ENCODE results near the gene ZNF3. TPM values are rescaled to one million over a fixed set of nuclear protein-coding genes. Genes with fewer than 3 reads are reported as not detected.
A peak's percentile ranks its signal among the peaks of the same experiment; 100 is the strongest.

Gene ZNF3
- total RNA-seq, 1 donor from 2014 or later = 6.9 TPM

DNA sequence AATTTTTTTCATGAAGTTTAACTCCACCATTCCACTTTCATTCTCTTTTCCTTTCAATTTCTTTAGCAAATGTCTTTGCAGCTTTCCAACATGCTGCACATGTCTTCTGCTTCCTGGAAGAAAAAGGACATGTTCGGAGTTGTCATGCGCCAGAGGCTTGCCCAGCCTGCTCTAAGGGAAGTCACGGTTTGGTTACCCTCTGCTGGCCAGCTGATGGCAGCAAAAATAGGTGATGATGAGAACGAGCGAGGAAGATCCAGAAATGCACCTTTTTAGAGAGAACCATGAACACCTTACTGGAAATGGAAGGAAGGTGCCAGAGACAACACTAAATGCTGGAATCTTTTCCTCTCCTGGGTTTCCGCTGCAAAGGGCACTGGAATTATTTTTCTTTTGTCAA lies 36.8 kb downstream of the ZNF3 start:
- no peaks in the 10 kb centered on the region for H3K36me3 ChIP-seq
- H3K27ac ChIP-seq = no peak overlapping the region
- H3K4me3 ChIP-seq = no peak overlapping the region
- H3K4me1 ChIP-seq = peaks cover 0 to 3% of the 10 kb centered on the region in 2 donors
- H3K27me3 ChIP-seq = no peaks in the 10 kb centered on the region
- intact Hi-C loops (cut with DNase I) = no loop called here
- TF ChIP-seq, protein P1, sequence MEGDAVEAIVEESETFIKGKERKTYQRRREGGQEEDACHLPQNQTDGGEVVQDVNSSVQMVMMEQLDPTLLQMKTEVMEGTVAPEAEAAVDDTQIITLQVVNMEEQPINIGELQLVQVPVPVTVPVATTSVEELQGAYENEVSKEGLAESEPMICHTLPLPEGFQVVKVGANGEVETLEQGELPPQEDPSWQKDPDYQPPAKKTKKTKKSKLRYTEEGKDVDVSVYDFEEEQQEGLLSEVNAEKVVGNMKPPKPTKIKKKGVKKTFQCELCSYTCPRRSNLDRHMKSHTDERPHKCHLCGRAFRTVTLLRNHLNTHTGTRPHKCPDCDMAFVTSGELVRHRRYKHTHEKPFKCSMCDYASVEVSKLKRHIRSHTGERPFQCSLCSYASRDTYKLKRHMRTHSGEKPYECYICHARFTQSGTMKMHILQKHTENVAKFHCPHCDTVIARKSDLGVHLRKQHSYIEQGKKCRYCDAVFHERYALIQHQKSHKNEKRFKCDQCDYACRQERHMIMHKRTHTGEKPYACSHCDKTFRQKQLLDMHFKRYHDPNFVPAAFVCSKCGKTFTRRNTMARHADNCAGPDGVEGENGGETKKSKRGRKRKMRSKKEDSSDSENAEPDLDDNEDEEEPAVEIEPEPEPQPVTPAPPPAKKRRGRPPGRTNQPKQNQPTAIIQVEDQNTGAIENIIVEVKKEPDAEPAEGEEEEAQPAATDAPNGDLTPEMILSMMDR (IDR thresholded peaks at IDR 0.05) = no peak
- no peak for DNase-seq (ENCODE audit: low spot score in 2 of 2)
- no peaks in the 10 kb centered on the region for H3K9me3 ChIP-seq

DNA sequence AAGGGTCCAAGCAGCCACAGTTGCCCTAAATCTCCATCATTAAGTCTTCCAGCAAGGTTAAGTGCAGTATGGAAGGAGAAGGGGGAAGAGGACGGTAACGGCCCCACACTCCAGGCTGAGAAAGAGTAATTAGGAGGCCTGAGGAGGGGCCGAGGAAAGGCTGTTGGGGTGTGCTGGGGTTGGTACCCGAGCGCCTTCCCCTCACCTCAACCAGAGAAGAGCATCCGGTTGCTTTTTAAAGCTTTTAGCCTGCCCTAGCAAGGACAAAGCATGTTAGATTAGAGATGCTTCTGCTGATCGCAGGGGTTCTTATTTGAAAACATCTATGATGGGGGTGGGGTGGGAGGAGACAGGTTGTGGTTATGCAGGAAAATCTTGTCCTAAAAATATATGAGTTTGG lies 40.9 kb downstream of the ZNF3 start:
- intact Hi-C loops (cut with DNase I) = no loop called here

DNA sequence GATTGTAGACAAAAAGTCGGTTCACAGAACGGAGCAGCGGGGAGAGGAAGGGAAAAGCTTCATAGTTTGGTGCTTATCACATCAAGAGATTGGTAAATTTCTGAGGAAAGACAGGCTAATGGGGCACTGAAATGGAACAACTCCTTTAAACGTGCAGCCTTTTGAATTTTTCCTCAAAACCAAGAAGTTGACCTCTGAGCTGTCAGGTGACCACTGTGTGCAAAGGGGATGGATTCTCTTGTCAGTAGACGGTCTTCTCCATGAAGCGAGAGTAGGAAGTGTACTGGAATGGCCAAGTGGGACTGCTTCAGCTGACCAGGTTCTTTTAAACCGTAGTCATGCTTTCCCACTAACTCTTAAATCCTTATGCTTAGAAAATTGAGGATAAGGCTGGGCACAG lies 43.2 kb downstream of the ZNF3 start:
- TF ChIP-seq, protein P1 (IDR thresholded peaks at IDR 0.05) = no peak
- Histone ChIP-seq H3K27ac (no peak overlapping the region), H3K4me3 (no peak overlapping the region), H3K4me1 (no peaks in the 10 kb centered on the region), H3K36me3 (peaks cover 23 to 25% of the 10 kb centered on the region in 2 donors), H3K9me3 (no peaks in the 10 kb centered on the region), H3K27me3 (no peaks in the 10 kb centered on the region)
- intact Hi-C loops (cut with DNase I) = no loop called here
- no peak for DNase-seq (ENCODE audit: low spot score in 2 of 2)

More for the DNA sequence above, 40.9 kb downstream of the ZNF3 start:
- Histone ChIP-seq H3K36me3 (peaks cover 1 to 7% of the 10 kb centered on the region in 2 donors), H3K27ac (no peak overlapping the region), H3K4me3 (no peak overlapping the region), H3K27me3 (no peaks in the 10 kb centered on the region), H3K9me3 (no peaks in the 10 kb centered on the region), H3K4me1 (no peaks in the 10 kb centered on the region)
- TF ChIP-seq, protein P1 (IDR thresholded peaks at IDR 0.05) = no peak
- no peak for DNase-seq (ENCODE audit: low spot score in 2 of 2)

DNA sequence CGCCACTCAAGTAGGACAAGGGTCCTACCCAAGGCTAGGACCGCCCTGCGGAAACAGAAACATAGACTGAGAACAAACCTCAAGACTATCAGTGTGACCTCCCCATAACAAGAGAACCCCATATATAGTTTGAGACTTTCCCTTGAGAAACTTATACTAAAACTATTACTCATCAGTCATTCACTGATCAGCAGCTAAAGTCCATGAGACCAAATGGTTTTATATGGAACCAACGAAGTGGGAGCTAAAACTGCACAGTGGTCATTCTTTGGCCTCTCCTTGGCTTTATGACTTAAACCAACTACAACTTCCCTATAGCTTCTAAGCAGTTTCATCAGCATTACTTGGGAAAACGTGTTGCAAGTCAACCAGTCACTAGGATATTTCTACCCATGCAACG lies 45.6 kb downstream of the ZNF3 start:
- no peaks in the 10 kb centered on the region for H3K4me1 ChIP-seq
- no peaks in the 10 kb centered on the region for H3K27me3 ChIP-seq
- no peaks in the 10 kb centered on the region for H3K9me3 ChIP-seq
- H3K27ac ChIP-seq = peak overlapping the region in 1 of 2 donors; percentile 13
- H3K36me3 ChIP-seq = peaks cover 45 to 47% of the 10 kb centered on the region in 2 donors
- TF ChIP-seq, protein P1 (IDR thresholded peaks at IDR 0.05) = no peak
- no peak overlapping the region for H3K4me3 ChIP-seq
- intact Hi-C loops (cut with DNase I) = no loop called here
- no peak for DNase-seq (ENCODE audit: low spot score in 2 of 2)

DNA sequence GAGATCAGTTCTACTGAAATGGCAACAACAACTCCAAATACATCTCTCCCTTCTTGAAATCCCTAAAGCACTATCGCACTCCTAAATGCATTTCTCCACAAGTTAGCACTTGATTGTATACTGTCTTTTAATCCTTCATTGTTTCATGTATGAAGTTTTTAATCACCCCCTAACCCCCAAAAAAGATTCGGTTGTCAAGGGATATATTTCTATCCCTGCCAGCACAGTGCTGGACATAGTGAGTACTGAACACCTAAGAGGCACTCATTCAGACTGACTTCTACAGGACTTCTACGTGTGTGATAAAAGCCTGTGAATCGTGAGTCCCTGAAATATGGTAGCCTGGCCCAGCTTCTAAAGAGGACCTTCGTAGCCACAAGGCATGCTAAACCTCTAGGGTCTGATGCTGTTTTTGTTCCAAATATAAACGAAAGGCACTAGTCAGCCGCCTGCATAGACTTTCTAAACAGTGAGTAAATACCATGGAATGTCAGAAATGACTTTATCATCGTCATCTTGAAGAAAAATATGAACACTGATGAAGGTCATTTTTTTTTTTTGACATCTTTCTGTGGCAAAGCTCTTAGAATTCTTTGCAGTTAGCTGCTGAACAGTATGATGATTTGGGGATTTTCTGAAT lies 46.5 kb downstream of the ZNF3 start:
- DNase-seq (ENCODE audit: low spot score in 2 of 2) = no peak
- no peak overlapping the region for H3K4me3 ChIP-seq
- no peaks in the 10 kb centered on the region for H3K4me1 ChIP-seq
- peaks cover 50 to 56% of the 10 kb centered on the region in 2 donors for H3K36me3 ChIP-seq
- no peak overlapping the region for H3K27ac ChIP-seq
- no peaks in the 10 kb centered on the region for H3K27me3 ChIP-seq
- intact Hi-C loops (cut with DNase I) = no loop called here
- TF ChIP-seq, protein P1 (IDR thresholded peaks at IDR 0.05) = no peak
- no peaks in the 10 kb centered on the region for H3K9me3 ChIP-seq

Measured in ascending aorta (tissue), 2 donors.